ENCODE measurements around the gene KRTAP15-1.

The KRTAP15-1 gene

GRCh38 chr21:30437010-30437565 is 3.0 kb upstream of the KRTAP15-1 start:
- H3K9ac ChIP-seq, result no peak overlapping the region
- no peak overlapping the region for H3K4me2 ChIP-seq
- H3K4me3 ChIP-seq, result no peak overlapping the region
- no peak overlapping the region for H3K27ac ChIP-seq
- H4K20me1 ChIP-seq, result no peaks in the 10 kb centered on the region
- no peak for TF ChIP-seq Cebpa-rat (IDR thresholded peaks at IDR 0.05)
- no peaks in the 10 kb centered on the region for H3K27me3 ChIP-seq
- H3K36me3 ChIP-seq, result no peaks in the 10 kb centered on the region
- no peaks in the 10 kb centered on the region for H3K4me1 ChIP-seq
- H3K9me3 ChIP-seq (replicated peaks in 1 of 11), result no peaks in the 10 kb centered on the region

GRCh38 chr21:30443226-30443625 is 3.2 kb downstream of the KRTAP15-1 start:
- Histone ChIP-seq H3K27me3 (no peaks in the 10 kb centered on the region), H3K4me1 (peaks cover 0 to 8% (median 7%) of the 10 kb centered on the region in 10 experiments; a peak in 10 of 20 replicates), H4K20me1 (no peaks in the 10 kb centered on the region), H3K4me2 (no peak overlapping the region), H3K4me3 (no peak overlapping the region), H3K9ac (no peak overlapping the region), H3K9me3 (replicated peaks in 1 of 11) (no peaks in the 10 kb centered on the region), H3K27ac (no peak overlapping the region), H3K36me3 (no peaks in the 10 kb centered on the region)
- TF ChIP-seq Cebpa-rat (IDR thresholded peaks at IDR 0.05), result no peak

GRCh38 chr21:30444204-30444603 is 4.1 kb downstream of the KRTAP15-1 start:
- Histone ChIP-seq H3K9ac (no peak overlapping the region), H4K20me1 (no peaks in the 10 kb centered on the region), H3K27me3 (no peaks in the 10 kb centered on the region), H3K4me2 (no peak overlapping the region), H3K36me3 (no peaks in the 10 kb centered on the region), H3K27ac (no peak overlapping the region), H3K4me3 (no peak overlapping the region), H3K9me3 (replicated peaks in 1 of 11) (no peaks in the 10 kb centered on the region), H3K4me1 (peaks cover 0 to 8% (median 7%) of the 10 kb centered on the region in 10 experiments; a peak in 10 of 20 replicates)
- no peak for TF ChIP-seq Cebpa-rat (IDR thresholded peaks at IDR 0.05)

GRCh38 chr21:30447056-30447455 is 7.0 kb downstream of the KRTAP15-1 start:
- H3K4me2 ChIP-seq, result peak overlapping the region in 8 of 11 experiments; percentile 13 to 41 (median 34); a peak in 11 of 22 replicates
- no peaks in the 10 kb centered on the region for H3K9me3 ChIP-seq (replicated peaks in 1 of 11)
- no peaks in the 10 kb centered on the region for H3K27me3 ChIP-seq

GRCh38 chr21:30448514-30448913 is 8.4 kb downstream of the KRTAP15-1 start:
- Histone ChIP-seq H3K9me3 (replicated peaks in 1 of 11) (no peaks in the 10 kb centered on the region), H4K20me1 (no peaks in the 10 kb centered on the region), H3K27ac (no peak overlapping the region), H3K4me1 (peaks cover 0 to 8% (median 7%) of the 10 kb centered on the region in 10 experiments; a peak in 10 of 20 replicates), H3K36me3 (no peaks in the 10 kb centered on the region), H3K4me2 (no peak overlapping the region), H3K27me3 (no peaks in the 10 kb centered on the region), H3K9ac (no peak overlapping the region), H3K4me3 (no peak overlapping the region)
- no peak for TF ChIP-seq Cebpa-rat (IDR thresholded peaks at IDR 0.05)

More at GRCh38 chr21:30447056-30447455, 7.0 kb downstream of the KRTAP15-1 start:
- Histone ChIP-seq H3K9ac (no peak overlapping the region), H3K4me1 (peaks cover 0 to 8% (median 7%) of the 10 kb centered on the region in 10 experiments; a peak in 10 of 20 replicates), H3K36me3 (no peaks in the 10 kb centered on the region), H3K27ac (no peak overlapping the region), H4K20me1 (no peaks in the 10 kb centered on the region), H3K4me3 (no peak overlapping the region)
- no peak for TF ChIP-seq Cebpa-rat (IDR thresholded peaks at IDR 0.05)

GRCh38 chr21:30463713-30464112 is 23.6 kb downstream of the KRTAP15-1 start:
- no peaks in the 10 kb centered on the region for H3K27me3 ChIP-seq

DNA sequence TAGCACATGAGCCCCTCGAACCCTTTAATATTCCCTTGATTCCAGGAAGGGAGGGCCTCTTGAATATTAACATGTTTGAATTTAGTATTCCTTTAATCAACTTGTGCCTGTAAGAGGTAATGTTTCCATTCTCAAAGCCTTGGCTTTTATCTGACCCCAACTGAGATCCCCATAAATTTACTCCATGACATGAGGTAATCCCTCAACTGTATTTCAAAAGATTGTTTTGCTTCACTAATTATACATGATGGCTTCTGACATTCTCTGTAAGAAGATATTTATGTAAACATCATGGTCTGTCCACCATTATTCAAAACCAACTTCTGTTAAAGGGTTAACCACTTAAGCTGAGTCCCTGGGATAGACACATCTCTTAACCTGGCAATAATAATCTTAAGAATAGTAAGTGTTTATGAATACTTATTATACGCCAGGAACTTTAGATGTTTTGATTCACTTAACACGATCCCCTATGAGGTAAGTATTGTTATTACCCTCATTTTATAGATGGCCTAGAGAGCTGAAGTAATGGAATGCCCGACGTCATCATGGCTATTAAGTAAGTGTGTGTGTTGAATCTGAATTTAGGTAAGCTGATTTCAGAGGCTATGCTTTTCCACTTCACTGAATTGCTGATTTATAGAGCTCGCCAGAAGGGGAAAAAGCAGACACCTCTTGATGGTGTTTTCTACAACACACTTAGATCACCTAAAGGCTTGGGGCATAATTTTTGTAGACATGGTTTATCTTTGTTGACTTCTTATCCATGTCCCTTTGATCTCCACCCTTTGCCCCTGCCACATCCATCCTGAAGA is 29.0 kb downstream of the KRTAP15-1 start:
- Histone ChIP-seq H3K27me3 (no peaks in the 10 kb centered on the region), H3K27ac (no peak overlapping the region), H4K20me1 (no peaks in the 10 kb centered on the region), H3K9ac (no peak overlapping the region), H3K9me3 (replicated peaks in 1 of 11) (no peaks in the 10 kb centered on the region), H3K4me1 (no peaks in the 10 kb centered on the region), H3K4me3 (no peak overlapping the region), H3K36me3 (no peaks in the 10 kb centered on the region), H3K4me2 (no peak overlapping the region)
- no peak for TF ChIP-seq Cebpa-rat (IDR thresholded peaks at IDR 0.05)

More at GRCh38 chr21:30463713-30464112, 23.6 kb downstream of the KRTAP15-1 start:
- Histone ChIP-seq H4K20me1 (no peaks in the 10 kb centered on the region), H3K9ac (no peak overlapping the region), H3K36me3 (no peaks in the 10 kb centered on the region), H3K27ac (no peak overlapping the region), H3K4me2 (no peak overlapping the region), H3K4me3 (no peak overlapping the region), H3K9me3 (replicated peaks in 1 of 11) (no peaks in the 10 kb centered on the region), H3K4me1 (no peaks in the 10 kb centered on the region)
- no peak for TF ChIP-seq Cebpa-rat (IDR thresholded peaks at IDR 0.05)

DNA sequence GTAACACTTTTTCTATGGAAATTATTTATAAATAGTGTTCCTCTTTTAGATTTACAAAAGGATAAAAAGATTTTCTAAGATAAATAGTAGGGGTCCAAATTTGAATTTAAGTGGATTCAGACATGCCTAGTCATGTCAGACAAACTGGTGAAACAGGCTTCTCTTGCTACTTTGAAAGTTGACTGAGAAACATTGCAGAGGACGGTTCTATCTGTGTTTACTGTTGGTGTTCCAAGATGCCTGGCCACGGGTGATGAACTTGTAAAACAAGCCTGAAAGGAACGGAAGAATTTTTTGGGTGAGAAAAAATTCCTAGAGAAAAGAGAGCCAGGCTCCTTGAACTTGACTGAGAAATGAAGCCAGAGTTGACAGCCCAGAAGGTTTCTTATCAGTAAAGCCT is 37.9 kb downstream of the KRTAP15-1 start:
- H4K20me1 ChIP-seq, result no peaks in the 10 kb centered on the region
- no peak for TF ChIP-seq Cebpa-rat (IDR thresholded peaks at IDR 0.05)
- no peaks in the 10 kb centered on the region for H3K9me3 ChIP-seq (replicated peaks in 1 of 11)

GRCh38 chr21:30479259-30479658 is 39.2 kb downstream of the KRTAP15-1 start:
- Histone ChIP-seq H3K27me3 (no peaks in the 10 kb centered on the region), H4K20me1 (no peaks in the 10 kb centered on the region), H3K4me2 (no peak overlapping the region), H3K9ac (no peak overlapping the region), H3K9me3 (replicated peaks in 1 of 11) (no peaks in the 10 kb centered on the region), H3K4me3 (no peak overlapping the region), H3K27ac (no peak overlapping the region), H3K36me3 (no peaks in the 10 kb centered on the region), H3K4me1 (no peaks in the 10 kb centered on the region)
- TF ChIP-seq Cebpa-rat (IDR thresholded peaks at IDR 0.05), result no peak

More for the DNA sequence above, 37.9 kb downstream of the KRTAP15-1 start:
- Histone ChIP-seq H3K4me3 (no peak overlapping the region), H3K4me2 (no peak overlapping the region), H3K36me3 (no peaks in the 10 kb centered on the region), H3K27me3 (no peaks in the 10 kb centered on the region), H3K4me1 (no peaks in the 10 kb centered on the region), H3K9ac (no peak overlapping the region), H3K27ac (no peak overlapping the region)

Data from BLaER1 treated with 17β-estradiol and CSF1 and Interleukin-3, amounts not matched to agents 10 nM and 100 nM (cell line).